ENCODE results near the gene MYO1B.
"Not testable (repeated sequence)": the region's sequence is repeated elsewhere in the genome, so short reads cannot be mapped to it uniquely, and the experiment has no call there.

Gene MYO1B

DNA sequence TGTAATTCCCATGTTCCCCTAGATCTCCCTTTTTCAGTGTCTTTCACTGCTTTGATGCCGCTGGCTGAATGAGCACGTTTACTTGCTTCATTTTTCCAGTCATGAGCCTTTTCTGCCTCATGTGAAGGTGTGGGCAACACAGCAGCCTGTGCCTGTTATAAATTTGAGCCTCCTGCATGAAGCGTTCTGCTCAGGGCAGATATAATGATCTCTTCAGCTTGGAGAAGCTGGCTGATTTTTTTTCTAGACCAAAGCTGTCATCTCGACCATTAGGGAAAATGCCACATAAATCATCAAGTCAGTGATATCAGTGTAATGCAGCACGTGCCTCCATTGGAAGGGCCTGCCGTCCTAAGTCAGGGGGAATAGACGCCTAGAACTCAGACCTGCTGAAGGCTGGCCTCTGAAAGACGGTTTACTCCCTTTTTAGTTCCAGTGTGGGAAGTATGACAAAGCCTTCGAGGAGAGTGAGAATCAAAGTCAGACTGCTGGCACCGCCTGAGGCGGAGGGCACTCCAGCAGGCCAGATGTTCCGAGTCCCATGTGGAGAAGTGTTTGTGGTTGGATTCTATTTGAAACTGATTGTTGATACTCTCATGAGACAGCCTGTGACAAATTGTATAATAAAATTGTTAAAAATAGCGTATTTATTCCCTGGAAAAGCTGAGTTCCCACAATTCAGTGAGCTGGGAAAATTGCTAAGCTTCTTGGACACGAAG, 196.5 kb downstream of the MYO1B start:
- in situ Hi-C loops (cut with MboI; ENCODE audit: low sequenced_read_pairs) = no loop called here

DNA sequence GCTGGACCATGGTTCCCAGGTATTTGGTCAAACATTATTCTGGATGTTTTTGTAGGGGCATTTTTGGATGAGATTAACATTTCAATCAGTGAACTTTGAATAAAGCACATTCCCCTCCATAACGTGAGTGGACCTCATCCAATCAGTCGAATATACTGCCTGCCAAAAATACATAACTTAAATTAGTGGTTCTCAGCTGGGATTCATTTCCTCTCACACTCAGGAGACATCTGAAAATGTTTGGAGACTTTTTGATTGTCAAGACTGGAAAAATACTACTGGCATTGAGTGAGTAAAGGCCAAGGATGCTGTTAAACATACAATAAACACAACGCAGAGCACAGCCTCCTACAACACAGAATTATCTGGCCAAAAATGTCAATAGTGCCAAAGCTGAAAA, 198.2 kb downstream of the MYO1B start:
- in situ Hi-C loops (cut with MboI; ENCODE audit: low sequenced_read_pairs) = no loop called here

DNA sequence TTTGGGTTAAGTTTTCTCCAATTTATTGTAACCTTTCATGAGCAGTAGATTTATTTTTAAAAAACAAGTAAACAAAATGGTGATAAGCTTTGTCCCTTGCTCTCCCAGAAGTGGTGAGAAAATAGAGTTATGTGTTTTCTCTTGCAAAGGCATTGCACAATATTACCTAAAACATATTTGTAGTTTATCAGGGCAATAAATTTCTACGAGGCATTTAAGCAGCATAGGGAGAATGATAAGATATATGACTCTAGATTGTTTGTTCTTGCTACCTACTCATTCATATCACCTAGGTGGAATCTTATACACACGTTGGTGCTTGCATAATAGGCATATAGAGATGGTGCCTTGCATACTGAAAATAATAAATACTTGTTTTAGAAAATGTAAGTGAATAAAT, 201.7 kb downstream of the MYO1B start:
- in situ Hi-C loops (cut with MboI; ENCODE audit: low sequenced_read_pairs) = no loop called here

DNA sequence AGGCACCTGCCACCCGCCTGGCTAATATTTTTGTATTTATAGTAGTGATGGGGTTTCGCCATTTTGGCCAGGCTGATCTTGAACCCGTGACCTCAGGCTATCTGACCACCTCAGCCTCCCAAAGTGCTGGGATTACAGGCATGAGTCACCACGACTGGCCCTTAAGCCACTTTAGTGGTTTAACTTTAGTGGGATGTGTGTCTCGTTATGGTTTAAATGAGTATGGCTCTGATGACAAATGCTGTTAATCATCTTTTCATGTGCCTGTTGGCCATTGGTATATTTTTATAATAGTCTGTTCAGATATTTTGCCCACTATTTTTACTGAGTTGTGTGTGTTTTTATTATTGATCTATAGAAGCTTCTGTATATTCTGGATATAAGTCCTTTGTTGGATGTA, 205.9 kb downstream of the MYO1B start:
- in situ Hi-C loops (cut with MboI; ENCODE audit: low sequenced_read_pairs) = no loop called here

DNA sequence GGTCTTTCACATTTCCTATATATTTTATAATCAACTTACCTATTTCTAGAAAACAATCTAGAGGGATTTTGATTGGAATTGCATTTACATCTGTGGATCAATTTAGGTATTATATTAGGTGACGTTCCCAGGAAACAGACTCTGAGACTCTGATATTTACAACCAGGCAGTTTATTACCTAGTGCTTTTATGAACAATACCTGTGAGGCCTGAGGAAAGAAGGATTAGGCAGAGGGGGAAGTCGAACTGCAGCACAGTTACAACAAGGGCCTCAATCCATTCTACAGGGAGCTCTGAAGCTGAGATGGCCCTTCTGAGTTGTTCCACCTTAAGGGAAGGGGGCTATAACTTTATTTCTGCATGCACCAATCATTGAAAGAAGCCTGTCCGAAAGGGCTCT, 206.9 kb downstream of the MYO1B start:
- in situ Hi-C loops (cut with MboI; ENCODE audit: low sequenced_read_pairs) = no loop called here

DNA sequence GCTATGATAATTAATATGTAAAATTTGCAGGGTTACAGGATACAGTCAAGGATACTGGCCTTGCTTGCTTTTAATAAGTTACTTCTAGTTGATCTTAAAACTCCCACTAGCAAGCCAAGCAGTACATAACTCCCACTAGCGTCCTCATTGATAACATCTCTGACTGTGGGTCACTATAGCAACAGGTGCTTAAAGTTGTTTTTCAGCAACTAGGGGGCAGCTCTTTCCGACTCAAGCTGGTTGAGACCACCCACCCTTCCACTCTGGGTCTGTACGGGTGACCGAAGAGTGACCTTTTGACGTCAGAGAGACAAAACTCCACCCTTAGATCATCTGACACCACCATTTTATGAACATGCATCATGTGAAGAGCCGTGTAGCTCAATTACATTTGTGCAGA, 208.6 kb downstream of the MYO1B start:
- in situ Hi-C loops (cut with MboI; ENCODE audit: low sequenced_read_pairs) = no loop called here

DNA sequence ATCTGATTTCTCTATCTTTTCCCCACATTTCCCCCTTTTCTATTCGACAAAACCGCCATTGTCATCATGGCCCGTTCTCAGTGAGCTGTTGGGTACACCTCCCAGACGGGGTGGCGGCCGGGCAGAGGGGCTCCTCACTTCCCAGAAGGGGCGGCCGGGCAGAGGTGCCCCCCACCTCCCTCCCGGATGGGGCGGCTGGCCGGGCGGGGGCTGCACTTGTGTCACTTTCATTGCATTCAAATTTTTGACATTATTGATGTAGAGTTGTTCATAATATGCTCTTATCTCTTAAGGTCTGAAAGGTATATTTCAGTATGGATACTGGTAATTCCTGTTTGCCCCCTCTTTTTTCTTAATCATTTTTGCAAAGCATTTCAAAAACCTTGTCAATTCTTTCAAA, 211.3 kb downstream of the MYO1B start:
- in situ Hi-C loops (cut with MboI; ENCODE audit: low sequenced_read_pairs) = not testable (repeated sequence)

DNA sequence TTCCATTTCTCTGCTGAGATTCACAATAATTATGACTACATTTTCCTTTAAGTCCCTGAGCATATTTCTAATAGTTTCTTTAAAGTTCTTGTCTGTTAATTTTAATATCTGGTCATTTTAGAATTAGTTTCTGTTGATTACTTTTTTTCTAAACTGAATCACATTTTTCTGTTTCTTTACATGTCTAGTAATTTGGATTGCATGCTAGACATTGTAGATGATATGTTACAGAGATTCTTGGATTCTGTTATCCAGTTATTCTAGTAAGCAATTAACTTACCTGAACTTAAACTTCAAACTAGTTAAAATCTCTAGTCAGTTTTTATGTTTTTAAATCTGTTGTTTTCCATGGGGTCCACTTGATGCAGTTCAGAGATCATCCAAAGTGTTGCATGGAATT, 214.0 kb downstream of the MYO1B start:
- in situ Hi-C loops (cut with MboI; ENCODE audit: low sequenced_read_pairs) = no loop called here

DNA sequence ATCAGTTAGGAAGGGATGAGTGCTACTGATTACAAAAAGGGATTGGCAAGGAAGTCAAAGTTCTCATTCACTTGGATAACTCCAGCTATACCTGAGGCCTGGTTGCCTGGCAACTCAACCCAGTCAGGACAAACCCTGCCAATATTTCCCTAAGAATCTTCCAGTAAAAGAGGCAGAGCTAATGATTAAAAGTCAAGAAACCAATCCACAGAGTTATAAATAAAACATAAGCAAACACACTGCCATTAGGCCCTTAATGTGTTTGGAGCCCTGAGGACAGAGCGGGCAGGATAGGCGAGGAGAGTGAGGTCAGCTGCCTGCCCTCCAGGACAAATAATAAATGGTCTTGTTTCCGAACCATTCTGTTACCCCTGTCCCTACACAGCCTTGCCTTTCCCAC, 217.2 kb downstream of the MYO1B start:
- in situ Hi-C loops (cut with MboI; ENCODE audit: low sequenced_read_pairs) = no loop called here

DNA sequence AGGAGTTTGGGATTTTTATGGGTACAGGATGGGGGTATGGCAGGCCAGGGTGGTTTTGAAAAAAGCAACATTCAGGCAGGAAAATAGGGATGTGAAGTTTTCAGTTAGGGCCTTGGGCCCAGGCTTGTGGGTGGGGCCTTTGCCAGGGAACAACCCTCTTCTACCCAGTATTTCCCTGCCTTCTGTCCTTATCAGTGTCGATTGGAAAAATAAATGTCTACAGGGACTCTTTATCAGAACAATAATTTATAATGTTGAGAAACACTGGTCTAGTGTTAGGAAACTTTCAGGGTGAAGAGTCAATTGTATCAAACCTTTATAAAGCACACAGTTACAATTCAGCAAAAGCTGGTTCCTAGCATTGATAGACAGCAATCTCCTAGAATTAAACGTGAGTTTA, 218.6 kb downstream of the MYO1B start:
- in situ Hi-C loops (cut with MboI; ENCODE audit: low sequenced_read_pairs) = no loop called here

DNA sequence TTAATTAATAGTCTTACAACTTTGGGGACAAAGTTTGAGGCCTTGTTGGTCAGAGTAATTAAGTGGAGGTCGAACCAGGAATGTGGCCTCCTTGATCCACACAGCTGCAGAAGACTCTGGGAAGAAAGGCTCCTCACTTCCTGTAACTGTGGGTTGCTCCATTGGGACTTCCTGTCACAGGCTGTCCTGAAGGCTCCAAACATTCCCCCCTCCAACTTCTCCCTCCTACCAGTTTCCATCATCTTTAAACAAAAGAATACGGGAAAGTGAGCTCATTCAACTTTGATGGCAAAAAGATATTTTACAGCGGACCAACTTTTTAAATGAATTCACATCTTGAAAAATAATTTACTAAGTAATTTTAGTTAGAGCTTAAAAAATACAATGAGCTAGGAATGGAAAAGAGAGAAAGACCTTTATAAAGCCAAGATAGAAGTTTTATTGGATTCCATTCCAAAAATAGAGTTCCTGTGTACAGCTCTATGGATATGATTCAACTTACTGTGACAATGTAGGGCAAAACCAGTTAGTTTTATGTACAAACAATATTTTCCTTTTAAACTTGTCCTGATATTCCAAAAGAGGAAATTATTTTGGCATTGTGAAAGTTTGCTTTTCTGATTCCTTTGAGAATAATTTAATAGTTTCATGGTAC, 220.7 kb downstream of the MYO1B start:
- in situ Hi-C loops (cut with MboI; ENCODE audit: low sequenced_read_pairs) = no loop called here

DNA sequence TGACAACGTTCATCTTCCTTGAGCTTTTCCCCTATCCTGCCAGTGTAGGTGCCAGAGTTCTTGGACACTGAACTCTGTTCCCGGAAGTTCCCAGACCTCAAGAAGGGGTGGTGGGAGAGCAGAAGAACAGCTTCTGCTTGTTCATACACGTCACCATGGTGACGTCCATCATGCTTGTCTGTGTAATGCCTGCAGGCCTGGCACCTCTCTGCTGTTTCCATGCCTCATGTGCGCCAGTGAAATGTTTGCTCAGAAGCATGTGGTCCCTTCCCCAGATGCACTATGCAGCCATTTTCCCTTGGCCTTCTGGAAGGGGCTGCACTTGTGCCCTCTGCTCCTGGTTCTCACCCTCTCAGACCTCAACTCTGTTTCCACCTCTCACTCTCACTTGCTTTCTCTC, 221.9 kb downstream of the MYO1B start:
- in situ Hi-C loops (cut with MboI; ENCODE audit: low sequenced_read_pairs) = no loop called here

DNA sequence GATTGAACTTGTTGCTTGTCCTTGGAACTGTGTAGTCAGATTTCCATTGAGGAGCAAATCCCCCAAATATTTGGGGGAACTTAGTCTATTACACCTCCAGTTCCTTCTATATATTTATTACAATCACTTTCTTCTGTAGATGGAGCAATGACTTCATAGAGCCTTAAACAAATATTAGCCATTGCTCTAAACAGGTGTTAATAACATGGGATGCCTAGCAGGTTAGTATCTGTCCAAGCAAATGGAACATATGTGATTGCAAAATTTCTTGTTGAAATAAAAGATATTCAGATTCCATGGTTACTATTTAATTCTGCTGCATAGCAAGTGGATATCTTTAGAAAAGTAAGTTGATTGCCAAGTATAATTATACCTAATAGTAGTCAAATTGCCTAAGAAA, 225.1 kb downstream of the MYO1B start:
- in situ Hi-C loops (cut with MboI; ENCODE audit: low sequenced_read_pairs) = no loop called here

DNA sequence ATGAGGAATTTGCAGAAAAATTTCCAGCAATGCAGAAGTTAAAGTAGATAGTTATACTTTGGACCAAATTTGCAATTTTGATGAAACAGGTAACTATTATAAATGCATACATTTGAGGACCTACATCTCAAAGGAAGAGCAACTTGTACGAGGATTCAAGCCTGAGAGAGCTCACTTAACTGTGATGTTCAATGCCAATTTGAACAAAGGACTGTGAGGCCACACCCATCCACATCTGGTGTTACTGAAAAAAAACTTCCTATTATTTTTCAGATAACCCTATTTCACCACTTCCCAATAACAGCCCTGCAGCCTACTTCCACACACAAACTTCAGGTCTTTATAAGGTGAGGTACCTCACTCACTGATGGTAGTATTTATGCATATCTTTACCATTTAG, 229.3 kb downstream of the MYO1B start:
- in situ Hi-C loops (cut with MboI; ENCODE audit: low sequenced_read_pairs) = no loop called here
